NCI-H82 (cell line): ENCODE results near the gene ITIH5.
"Not testable (repeated sequence)": the region's sequence is repeated elsewhere in the genome, so short reads cannot be mapped to it uniquely, and the experiment has no call there.

Experiments used
- DNase-seq: peaks from one replicate; lab custom pipeline; 2025; lab: John Stamatoyannopoulos, UW

The ITIH5 gene

DNA sequence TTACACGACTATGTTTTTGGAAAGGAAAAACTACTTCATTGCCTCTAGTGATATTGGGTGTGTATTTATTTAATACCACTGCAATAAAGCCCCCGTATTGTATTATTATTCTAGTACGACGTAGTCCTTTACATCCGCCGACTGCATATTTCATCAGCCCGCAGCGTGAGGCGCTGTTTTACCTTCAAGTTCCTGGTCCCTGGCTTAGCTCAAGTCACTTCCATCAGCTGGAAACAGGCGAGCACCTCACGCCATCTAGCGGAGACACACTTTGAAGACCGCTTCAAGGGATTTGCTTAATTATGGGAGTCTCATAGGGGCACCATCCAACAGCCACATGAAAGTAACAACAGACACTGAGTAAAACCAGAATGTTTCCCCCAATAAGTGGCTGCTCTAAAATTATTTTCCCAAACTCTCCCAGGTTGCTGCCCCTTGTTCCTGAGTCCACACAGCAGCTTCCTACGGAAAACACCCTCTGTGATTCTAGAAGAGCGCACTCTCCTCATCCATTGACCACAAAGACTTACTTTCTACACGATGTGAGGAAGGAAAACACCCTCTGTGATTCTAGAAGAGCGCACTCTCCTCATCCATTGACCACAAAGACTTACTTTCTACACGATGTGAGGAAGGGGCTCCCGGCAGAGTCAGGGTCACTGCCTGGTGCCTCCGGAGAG lies 20.6 kb upstream of the ITIH5 start:
- DNase-seq, result peak; percentile 91

DNA sequence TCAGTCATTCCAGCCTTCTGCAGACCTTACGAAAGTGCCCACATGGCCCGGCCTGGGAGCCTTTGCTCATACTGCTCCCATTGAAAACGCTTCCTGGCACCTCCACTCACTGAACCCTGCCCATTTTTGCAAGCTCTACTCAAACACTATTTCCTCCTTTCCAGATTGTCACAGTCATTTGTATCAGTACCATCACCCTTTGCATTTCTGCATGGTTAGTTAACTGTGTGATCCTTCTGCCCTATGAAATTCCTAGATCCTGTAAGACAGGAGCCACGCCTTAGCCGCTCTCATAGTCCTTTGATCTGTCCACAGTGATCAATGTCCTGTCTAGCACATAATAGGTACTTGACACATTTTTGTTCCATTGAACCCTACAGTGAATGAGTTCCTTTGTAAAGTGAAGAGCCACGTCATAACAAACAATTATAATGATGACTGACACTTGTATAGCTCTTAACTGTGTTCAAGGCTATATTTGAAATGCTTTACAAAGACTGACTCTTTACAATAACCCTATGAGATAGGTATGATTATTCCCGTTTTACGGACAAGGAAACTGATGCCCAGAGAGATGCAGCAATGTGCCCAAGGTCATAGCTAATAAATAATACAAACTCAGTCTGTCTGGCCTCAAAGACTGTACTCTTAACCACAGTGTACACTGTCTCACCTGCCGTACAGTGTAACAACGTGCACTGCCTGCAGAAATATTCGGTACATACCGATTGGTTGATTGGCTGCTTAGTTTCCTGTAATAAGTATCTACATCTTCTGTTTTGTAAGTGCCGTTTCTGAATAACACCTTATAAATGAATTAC lies 19.8 kb upstream of the ITIH5 start:
- DNase-seq, result no peak

DNA sequence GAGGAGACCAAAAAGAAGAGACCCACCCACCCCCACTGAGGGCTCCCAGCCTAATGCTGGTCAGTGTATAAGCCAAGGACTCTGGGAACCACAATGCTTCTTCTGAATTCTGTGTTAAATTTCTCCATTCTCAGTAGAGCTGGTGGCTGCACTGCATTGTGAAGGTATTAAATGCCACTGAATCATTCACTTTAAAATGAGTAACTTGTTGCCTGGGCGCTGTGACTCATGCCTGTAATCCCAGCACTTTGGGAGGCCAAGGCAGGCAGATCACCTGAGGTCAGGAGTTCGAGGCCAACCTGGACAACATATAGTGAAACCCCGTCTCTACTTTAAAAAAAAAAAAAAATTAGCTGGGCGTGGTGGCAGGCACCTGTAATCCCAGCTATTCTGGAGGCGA lies 13.3 kb upstream of the ITIH5 start:
- not testable (repeated sequence) for DNase-seq

DNA sequence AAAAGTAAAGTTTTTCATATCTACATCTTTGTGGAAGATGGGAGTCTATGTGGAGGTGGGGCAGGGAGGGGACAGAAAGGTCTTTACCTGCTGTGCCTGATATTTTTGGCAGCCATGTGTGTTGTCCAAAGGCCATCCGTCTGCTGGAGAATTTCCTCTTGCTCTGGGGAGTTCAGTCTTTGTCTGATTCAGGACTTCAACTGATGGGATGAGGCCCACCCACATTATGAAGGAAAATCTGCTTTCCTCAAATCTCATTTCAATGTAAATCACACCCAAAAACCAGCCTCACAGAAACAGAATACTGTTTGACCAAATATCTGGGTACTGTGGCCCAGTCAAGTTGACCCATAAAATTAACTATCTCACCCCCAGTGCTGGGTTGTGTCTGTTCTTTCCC lies 12.5 kb upstream of the ITIH5 start:
- no peak for DNase-seq

DNA sequence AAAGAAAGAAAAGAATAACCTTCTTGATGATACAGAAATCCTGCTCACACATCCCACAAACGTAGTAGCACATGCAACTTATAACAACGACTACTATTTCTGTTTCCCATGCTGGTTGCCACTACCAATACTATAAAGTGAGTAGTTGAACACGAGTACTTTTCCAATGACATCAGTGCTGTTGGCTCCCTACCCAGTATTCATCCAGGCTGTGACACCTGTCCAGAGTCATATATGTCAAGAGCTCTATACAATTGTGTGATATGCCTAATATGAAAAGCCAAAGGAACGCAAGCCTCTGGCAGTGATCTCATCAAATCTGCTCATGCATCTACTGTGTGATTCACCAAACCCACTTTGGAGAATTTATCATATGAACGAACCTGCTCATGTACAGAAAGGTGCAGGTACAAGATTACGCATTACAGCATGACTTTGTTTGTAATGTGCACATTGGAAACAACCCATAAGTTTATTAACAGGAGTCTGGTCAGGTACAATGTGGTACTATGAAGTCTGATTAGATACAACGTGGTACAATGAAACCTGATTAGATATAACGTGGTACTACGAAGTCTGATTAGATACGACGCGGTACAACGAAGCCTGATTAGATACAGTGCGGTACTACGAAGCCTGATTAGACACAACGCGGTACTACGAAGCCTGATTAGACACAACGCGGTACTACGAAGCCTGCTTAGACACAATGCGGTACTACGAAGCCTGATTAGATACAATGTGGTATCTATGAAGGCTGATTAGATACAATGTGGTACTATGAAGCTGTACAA lies 5.8 kb upstream of the ITIH5 start:
- DNase-seq, result no peak

DNA sequence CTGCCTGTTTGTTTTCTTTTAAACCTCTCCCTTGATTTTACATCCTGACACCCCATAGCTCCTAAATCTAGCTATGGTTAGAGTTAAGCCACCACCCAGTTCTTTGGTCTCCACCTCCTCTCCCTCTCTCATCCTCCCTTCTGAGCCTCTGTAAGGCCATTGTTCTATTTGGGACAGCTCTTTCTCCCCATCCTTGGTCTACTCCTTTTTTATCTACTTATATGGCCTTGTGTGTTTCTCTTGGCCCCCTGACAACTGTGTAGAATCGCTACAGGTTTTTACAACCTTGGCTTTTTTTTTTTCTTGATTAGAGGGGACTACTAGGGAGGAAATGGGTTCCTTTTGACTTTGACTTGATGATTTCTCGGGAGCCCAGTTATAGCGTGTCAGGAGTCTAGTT lies 3.4 kb upstream of the ITIH5 start:
- no peak for DNase-seq

DNA sequence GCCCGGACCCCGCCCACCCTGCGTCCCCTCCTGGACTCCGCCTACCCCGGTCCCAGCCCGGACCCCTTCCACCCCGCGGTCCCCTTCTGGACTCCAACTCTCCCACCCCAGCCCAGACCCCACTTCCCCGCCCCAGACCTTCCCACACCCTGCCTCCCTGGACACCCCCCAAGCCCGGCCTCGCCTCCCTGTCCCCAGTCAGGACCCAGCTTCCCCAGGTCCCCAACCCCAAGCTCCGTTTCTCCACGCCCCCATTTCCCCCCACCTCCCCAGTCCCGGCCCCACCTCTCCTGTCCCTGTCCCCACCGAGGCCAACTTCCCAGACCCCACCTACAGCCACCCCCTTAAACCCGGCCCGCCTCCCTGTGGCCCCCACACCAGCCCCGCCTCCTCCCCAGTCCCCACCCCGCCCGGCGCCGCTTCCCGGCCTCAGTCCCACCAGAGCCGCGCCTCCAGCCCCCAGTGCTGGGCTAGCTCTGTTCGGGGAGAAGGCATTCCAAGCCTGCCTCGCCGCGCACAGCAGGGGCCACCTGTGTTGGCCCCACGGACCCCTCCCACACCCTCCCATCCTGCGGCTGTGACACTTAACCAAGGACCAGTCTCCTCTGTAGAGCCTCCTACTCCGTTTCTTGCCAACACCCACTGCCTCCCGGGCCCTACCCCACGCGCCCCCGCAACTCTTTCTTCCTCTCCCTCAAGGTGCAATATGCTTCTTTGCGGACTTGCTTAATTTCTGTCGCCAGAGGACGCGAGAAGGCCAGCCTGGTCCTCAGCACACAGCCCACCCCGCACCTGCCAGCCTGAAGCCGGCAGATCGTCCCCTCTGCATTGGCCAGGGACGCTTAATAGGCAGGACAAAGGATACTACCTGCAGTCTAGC lies 736 bp upstream of the ITIH5 start:
- DNase-seq, result no peak

DNA sequence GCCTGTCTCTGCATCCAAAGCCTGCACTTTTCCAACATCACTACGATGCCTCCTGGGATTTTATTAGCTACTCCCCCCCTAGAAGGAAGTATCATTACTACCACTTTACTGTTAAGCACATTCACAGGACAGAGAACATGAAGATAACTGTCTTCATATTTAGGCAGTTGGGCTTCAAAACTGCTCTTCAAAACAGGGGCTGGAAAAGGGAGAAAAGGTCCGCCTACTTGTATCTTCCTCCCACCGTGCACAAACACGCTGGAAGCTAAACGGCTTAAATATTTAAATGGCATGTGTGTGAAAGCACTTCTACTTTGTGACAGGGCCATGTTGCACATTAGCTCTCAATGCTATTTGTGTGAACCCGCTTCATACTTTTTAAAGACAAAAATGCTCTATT lies 999 bp downstream of the ITIH5 start:
- peak; percentile 11 for DNase-seq

DNA sequence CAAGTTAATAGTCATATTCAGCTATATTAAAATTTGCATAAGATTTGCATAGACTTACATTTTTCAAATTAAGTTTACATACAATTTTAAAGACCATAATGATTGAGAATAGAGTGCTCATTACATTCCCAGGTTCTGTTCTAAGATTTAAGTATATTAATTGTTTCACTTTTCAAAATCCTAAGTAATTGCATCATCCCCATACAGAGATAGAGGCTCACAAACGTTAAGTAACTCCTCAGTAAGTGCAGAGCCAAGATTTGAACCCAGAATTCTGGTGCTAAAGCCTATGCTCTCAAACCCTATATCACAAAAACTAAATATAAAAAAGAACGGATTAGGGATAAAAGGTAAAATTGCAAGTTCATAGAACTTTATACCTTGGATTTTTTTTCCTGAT lies 2.1 kb downstream of the ITIH5 start:
- no peak for DNase-seq

DNA sequence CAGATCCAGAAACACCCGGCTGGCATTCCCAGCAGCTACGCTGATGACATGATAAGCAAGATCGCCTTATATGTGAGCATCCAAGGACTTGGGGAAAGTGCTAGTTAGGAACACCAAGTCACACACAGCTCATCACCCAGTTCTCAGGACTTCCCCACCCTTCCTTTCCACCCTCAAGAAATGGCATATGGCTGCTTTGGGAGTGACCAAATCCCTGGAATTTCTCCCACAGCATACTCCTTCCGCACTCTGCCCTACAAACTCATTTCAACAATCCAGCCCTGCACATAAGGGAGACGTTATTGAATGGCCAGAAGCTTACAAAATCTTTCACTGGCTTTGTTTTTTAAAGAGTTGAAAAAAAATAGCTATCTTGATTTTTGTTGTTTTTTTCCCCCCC lies 4.2 kb downstream of the ITIH5 start:
- no peak for DNase-seq

DNA sequence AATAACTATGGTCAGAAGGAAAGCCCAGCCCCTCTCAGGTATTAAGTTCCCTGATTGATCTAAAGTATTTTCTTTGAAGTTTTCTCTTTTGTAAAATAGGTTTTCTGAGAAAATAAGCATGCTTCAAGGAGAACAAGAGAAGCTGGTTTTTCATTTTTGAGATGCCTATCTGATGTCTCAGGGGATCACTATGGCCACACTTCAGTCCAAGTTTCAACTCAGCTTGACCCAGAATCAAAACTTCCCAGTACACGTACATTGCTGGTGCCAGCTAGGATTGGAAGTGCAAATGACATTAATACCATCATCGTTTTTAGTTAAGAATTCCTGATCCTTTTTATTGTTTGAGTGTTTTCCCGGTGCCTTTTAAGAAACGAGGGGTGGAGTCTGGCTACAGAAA lies 7.2 kb downstream of the ITIH5 start:
- no peak for DNase-seq

DNA sequence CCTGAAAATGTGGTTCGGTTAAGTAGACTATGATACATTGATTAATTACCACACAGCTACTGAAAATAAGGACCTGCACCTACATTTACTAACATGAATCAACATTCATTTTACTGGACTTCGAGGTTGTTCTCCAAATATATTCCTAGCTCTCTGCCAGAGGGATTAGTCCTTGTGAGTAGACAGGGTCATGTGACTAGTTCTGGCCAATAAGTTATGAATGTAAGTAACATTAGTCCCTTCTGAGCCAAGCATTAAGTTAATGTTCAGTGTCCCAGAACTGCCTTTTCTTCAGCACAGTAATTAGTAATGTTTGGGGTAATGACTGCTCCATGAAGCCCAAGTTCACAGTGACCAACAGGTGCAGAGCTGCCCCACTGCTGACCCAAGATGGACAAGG lies 9.2 kb downstream of the ITIH5 start:
- DNase-seq, result no peak

DNA sequence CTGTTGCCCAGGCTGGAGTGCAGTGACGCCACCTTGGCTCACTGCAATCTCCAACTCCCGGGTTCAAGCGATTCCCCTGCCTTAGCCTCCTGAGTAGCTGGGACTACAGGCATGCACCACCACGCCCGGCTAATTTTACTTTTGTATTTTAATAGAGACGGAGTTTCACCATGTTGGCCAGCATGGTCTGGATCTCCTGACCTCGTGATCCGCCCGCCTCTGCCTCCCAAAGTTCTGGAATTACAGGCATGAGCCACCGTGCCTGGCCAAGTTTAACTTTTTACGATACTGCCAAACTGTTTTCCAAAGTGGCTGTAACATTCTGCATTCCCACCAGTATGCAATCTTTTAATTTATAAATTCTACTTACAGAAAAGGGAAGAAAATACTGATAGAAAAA lies 9.7 kb downstream of the ITIH5 start:
- DNase-seq, result not testable (repeated sequence)

DNA sequence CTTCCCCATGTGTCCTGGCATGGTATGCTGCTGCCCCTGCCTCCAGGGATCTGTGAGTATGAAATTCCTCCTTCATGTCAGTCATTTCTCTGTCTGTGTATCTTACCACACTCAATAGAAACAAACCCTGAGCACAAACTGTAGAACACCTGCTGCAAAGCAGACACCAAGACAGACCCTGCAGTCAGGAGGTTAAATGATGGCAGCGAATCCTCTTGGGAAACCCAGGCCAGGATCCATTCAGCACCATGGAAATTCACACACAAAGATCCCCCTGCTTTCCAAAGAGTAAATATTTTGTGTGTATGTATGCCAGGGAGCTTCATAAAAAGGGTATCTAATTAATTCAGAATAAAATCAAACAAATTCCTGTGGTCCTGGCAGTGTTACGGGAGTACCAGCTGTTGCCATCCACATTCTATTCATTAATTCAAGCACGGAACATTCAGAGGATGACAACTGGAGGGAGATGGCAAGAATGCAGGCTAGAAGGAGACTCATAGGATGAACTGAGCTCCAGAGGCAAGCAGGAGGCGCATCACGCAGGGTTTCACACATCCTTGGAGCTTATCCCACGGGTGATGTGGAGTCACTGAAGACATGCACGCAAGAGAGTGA lies 14.8 kb downstream of the ITIH5 start:
- no peak for DNase-seq

DNA sequence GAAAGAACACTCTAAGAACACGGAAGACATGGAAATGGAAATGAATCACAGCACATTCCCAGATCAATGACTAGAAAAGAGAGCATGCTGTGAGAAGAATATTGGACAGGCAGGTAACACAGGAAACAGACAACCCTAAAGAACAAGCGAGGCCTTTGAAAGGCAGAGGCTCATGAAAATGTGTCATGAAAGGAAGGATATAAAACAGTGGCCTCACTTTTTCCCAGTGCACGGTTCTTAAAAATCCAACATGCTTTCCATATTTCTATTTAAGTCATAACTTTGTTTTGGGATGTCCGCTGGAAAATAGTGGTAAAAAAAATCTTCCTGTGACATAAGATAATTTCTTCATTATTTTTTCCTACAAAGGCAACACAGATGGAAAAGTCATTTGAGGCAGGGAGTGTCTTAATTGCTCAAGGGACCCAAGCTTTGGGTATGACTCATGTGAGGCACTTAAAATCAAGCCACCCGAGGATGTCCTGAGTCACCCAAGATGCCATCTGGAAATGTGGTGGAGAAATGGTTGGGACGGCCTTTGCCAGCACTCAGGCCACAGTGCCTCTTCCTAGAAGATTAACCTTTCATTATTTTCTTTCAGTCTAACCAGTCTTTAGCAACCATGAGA lies 17.0 kb downstream of the ITIH5 start:
- no peak for DNase-seq

DNA sequence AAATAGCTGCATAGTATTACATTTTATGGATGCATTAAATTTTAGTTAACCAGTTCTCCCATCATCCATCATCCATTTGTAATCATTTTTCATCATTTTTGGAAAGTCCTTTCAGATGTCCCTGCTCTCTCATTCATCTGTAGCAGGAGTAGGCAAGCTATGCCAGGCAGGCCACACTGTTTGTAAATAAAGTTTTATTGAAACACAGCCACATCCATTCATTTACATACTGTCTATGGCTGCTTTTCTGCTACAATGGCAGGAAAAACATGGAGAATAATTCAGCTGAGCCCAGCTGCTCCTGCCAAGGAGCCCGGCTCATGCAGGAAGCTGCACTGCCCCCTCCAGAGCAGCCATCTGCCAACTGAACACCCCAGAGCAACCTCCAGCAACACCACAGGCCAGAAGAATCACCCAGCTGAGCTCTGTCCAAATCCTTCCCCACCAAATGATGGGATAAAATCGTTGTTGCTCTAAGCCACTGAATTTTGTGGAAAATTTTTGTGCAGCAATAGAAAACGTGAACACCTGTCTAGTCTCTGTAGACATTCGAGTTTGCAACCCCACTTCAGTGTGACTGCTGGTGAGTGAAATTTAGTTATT lies 19.6 kb downstream of the ITIH5 start:
- no peak for DNase-seq

DNA sequence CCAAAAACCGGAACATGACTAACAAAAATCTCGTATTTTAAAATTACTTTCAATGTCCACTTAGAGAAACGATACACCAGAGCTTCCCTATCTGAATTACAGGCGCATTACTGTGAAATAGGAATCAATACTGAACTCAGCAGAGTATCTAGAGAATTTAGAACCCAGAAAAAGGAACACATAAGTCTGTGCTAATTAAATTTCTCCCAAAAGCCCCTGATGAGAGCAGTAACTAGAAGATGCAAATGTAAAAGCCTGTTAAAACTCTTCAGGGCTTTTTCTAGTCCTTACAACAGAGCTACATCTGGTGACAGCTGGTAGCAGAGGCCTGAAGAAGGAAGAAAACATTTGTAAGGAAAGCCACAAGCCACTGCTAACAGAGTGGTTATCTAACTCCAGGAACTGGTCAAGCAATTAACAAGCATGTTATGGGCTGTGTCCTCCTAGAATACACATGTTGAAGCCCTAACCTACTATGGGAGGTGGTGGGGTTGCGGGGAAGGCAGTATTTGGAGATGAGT lies 24.2 kb downstream of the ITIH5 start:
- DNase-seq, result no peak

DNA sequence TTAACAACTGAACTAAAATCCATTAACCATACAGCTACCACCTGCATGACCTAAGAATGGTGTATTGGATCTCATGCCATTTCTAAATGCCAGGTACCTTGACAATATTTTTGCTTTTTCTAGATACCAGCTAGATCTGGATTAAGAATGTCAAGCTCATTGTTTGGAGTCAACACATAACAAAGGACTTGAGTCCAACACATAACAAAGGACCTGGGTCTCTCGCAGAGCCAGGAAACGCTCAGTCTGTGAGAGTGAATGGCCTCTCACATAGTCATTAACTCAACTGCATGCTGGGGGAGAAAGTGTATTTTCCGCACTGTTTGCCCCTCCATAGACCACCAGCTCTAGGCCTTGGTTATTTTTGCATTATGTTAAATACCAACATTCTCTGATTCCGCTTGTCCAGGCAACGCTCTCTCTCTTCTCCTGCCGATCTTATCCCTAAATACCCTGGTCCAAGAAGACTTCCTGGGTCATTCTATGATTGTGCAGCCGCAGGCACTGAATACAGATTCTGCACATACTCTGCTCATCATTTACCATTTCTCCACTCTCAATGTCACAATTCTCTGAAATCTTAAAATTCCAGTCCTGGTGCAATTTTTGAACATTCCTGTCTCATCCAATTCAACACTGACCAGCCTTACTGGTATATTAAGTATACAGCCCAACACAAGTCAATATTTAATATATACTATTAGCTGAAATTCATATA lies 31.2 kb downstream of the ITIH5 start:
- DNase-seq, result no peak

DNA sequence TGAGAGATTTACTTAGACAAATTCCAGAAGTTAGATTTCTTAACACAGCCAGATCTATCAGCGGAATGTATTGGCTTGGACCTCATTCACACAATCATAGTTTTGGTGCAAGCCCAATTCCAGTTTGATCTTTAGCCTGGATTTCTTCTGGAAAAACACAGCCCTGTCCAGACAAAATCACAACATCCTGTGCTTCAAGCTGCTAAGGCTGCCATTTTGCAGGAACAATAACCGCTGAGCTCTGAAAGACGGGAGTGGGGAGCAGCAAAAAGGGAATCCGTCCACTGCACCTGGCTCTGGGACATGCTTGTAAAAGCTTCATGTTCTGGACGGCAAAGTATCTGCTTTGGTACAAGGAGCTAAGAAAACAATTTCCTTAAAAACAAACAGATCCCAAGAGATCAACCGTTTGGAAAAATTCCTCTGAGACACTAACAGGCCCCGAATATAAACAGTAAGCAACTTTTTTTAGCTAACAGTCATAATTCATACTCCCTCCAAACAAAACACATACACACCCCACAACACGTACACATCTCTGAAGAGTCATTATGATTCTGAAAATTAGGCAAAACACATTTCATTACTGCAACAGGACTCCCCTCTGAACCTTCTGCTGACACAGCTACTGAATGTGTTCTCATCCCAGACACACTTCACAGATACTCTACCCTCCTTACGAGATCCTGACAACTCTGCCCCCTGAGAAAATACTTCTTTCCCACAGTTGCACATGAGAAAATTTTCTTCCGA lies 32.4 kb downstream of the ITIH5 start:
- no peak for DNase-seq
